Stimulated activated CD4-positive, alpha-beta T cell treated with anti-CD3 and anti-CD28 coated beads, TNF-alpha, amount 100 ng/mL, for 48 hours (primary cell): ENCODE results near the gene GZMM.

Experiments
- DNase-seq, 3 donors: peaks; one replicate each; pipeline ENCODE4 v3.0.0-alpha.2; 2020; ENCODE audit warnings: low read depth in 3 of 3

Gene GZMM

GRCh38 chr19:535017-535835 lies 8.6 kb upstream of the GZMM start:
- no peak for DNase-seq

- DNase-seq, result no peak
Observed at GRCh38 chr19:536031-536880, 7.6 kb upstream of the GZMM start.

GRCh38 chr19:536881-537404 lies 6.9 kb upstream of the GZMM start:
- DNase-seq, result no peak

- no peak for DNase-seq
Observed at GRCh38 chr19:538641-539428, 5.0 kb upstream of the GZMM start.

- DNase-seq, result no peak
Observed at GRCh38 chr19:539429-540030, 4.3 kb upstream of the GZMM start.

GRCh38 chr19:540867-541637 lies 2.8 kb upstream of the GZMM start:
- no peak for DNase-seq

- DNase-seq, result no peak
Observed at GRCh38 chr19:541699-542098, 2.2 kb upstream of the GZMM start.

- no peak for DNase-seq
Observed at GRCh38 chr19:542173-542866, 1.5 kb upstream of the GZMM start.

- no peak for DNase-seq
Observed at GRCh38 chr19:547117-547516, 3.3 kb downstream of the GZMM start.

GRCh38 chr19:547836-548720 lies 4.2 kb downstream of the GZMM start:
- no peak for DNase-seq

- DNase-seq, result no peak
Observed at GRCh38 chr19:548886-549830, 5.3 kb downstream of the GZMM start.

- no peak for DNase-seq
Observed at GRCh38 chr19:554817-555216, 11.0 kb downstream of the GZMM start.

- no peak for DNase-seq
Observed at GRCh38 chr19:555474-555808, 11.6 kb downstream of the GZMM start.

GRCh38 chr19:556611-557382 lies 12.9 kb downstream of the GZMM start:
- no peak for DNase-seq

GRCh38 chr19:558770-559439 lies 15.1 kb downstream of the GZMM start:
- DNase-seq, result no peak

- DNase-seq, result no peak
Observed at GRCh38 chr19:560121-560520, 16.3 kb downstream of the GZMM start.

- no peak for DNase-seq
Observed at GRCh38 chr19:566403-566802, 22.6 kb downstream of the GZMM start.
